ENCODE results near the gene SNRNP35.
"Not testable (repeated sequence)": the region's sequence is repeated elsewhere in the genome, so short reads cannot be mapped to it uniquely, and the experiment has no call there.

The SNRNP35 gene, protein sequence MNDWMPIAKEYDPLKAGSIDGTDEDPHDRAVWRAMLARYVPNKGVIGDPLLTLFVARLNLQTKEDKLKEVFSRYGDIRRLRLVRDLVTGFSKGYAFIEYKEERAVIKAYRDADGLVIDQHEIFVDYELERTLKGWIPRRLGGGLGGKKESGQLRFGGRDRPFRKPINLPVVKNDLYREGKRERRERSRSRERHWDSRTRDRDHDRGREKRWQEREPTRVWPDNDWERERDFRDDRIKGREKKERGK

DNA sequence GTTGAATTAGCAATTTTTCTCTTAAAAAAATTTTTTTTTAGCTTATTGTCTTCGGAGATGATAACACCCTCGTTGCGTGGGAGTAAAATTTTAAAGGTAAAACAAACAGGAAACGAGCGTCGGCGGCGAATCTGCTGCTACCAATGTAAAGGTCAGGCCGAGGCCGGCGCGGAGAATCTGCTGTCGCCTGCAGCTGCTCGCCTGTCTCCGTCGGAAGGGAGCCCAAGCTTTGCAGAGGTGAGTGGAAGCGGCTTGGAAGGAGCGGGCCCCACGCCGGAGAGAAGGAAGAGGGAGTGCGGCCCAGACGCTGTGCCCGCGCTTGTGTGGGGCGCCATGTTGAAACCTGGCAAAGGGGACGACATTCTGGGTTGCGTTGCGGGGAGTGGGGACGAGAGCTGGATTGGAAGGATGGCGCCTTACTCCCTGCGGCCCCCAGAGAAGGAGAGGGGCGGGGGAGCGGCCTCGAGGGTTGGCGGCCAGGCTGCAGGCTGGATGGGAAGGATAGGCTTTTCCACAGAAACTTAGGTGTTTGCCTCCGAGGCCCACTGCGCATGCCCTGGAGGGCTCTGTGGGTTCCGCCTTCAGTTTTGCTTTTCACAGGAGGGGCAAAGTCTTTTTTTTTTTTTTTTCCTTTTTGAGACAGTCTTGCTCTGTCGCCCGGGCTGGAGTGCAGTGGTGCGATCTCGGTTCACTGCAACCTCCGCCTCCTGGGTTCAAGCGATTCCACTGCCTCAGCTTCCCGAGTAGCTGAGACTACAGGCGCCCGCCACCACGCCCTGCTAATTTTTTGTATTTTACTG, at the start of gene SNRNP35:
Gene SNRNP35 (plus strand): TSS at position 160 of the 800 bp plus-strand sequence. CDS start 7,402 bp downstream, outside the sequence.
- peak within 1 kb of the TSS; percentile 99 for H3K27ac ChIP-seq
- POLR2A ChIA-PET (ENCODE audit: low non-redundant PET): interaction anchor here (0.7 kb wide), 1 partner anchor 21 kb away, joined by 7 read pairs; no protein-coding TSS in a partner anchor
- TF ChIP-seq, protein P1, sequence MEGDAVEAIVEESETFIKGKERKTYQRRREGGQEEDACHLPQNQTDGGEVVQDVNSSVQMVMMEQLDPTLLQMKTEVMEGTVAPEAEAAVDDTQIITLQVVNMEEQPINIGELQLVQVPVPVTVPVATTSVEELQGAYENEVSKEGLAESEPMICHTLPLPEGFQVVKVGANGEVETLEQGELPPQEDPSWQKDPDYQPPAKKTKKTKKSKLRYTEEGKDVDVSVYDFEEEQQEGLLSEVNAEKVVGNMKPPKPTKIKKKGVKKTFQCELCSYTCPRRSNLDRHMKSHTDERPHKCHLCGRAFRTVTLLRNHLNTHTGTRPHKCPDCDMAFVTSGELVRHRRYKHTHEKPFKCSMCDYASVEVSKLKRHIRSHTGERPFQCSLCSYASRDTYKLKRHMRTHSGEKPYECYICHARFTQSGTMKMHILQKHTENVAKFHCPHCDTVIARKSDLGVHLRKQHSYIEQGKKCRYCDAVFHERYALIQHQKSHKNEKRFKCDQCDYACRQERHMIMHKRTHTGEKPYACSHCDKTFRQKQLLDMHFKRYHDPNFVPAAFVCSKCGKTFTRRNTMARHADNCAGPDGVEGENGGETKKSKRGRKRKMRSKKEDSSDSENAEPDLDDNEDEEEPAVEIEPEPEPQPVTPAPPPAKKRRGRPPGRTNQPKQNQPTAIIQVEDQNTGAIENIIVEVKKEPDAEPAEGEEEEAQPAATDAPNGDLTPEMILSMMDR (conservative IDR thresholded peaks at IDR 0.05; ENCODE audit: low read depth): no peak
- peak; percentile 52 for DNase-seq (ENCODE audit: low spot score)
- CTCF ChIA-PET: interaction anchor here (0.6 to 0.7 kb wide), 2 partner anchors 36 to 1054 kb away, joined by 3 read pairs; no protein-coding TSS in a partner anchor

DNA sequence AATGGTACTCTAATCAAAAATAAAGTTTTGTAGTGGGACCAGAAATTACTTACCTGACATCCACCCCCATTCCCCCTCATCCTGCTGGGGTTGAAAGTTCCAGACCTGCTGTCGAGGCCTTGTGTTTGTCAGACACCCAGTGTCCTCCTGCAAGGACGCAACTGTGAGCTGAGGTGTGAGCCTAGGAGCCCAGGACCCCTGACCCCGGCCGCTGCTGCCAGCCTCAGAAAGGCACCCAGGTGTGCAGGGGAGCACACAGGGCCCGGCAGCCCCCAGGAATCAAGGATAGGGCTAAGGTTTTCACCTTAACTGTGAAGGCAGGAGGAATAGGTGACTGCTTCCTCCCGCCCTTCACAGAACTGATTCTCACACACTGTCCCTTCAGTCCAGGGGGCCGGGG, 49.3 kb upstream of the SNRNP35 start:
- POLR2A ChIA-PET (ENCODE audit: low non-redundant PET); H3K27ac ChIP-seq; DNase-seq (ENCODE audit: low spot score): not testable (repeated sequence)
- CTCF ChIA-PET: interaction anchor here (0.7 kb wide), 1 partner anchor 12 kb away, joined by 6 read pairs; no protein-coding TSS in a partner anchor

DNA sequence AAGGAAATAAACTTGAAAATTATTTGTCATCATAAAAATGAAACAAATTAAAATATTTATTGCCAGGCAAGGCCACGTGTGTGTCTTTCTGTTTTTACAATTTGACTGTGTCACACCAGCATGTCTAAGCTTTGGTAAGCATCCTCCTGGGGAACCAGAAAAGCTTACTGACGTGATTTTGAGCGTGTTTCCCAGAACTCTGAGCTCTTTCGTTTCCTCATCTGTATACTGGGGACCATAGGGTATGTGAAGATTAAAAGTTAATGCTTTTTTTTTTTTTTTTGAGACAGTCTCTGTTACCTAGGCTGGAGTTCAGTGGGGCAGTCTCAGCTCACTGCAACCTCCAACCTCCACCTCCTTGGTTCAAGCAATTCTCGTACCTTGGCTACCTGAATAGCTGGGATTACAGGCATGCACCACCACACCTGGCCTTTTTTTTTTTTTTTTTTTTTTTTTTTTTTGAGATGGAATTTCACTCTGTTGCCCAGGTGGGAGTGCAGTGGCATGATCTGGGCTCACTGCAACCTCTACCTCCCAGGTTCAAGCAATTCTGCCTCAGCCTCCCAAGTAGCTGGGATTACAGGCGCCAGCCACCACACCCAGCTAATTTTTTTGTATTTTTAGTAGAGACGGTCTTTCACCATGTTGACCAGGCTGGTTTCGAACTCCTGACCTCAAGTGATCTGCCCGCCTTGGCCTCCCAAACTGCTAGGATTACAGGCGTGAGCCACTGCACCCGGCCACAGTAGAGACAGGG, 48.5 kb upstream of the SNRNP35 start:
- POLR2A ChIA-PET (ENCODE audit: low non-redundant PET); DNase-seq (ENCODE audit: low spot score): not testable (repeated sequence)
- H3K27ac ChIP-seq: peak overlapping the region; percentile 17; the same call in 1 of the 2 replicates
- CTCF ChIA-PET: interaction anchor here (0.7 kb wide), 1 partner anchor 11 kb away, joined by 6 read pairs; no protein-coding TSS in a partner anchor

DNA sequence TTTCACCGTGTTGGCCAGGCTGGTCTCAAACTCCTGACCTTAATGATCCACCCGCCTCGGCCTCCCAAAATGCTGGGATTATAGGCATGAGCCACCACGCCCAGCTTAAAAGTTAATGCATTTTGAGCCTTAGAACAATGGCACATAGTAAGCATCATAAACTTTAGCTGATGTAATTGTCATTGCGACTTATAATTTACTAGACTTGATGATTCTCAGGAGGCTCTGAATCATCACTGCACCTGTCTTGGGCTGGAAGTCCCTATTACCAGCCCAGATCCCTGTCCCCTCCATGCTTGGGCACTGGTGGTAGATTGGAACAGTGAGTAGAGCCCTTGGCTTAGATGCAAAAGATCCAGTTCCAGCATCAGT, 47.9 kb upstream of the SNRNP35 start:
- peak overlapping the region; percentile 17; the same call in 1 of the 2 replicates for H3K27ac ChIP-seq
- TF ChIP-seq, protein P1 (conservative IDR thresholded peaks at IDR 0.05; ENCODE audit: low read depth): no peak
- POLR2A ChIA-PET (ENCODE audit: low non-redundant PET): no interaction called here
- no peak for DNase-seq (ENCODE audit: low spot score)
- CTCF ChIA-PET: no interaction called here

DNA sequence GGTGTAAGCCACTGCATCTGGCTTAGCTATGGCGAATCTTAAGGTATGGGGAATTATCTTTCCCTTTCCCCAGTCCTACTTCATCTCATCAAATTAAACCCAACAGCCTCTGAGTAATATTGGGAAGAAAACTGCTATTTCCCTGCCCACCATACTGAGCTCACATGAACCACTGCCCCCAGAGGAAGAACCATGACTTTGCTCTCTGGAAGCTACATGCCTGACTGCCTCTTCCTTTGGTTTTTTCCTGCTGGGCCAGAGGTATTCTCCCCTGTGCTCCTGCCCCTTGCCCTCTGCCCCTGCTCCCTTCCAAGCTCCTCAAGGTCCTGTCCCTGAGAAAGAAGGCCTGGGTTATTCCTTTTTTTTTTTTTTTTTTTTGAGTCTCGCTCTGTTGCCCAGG, 36.6 kb upstream of the SNRNP35 start:
- DNase-seq (ENCODE audit: low spot score): no peak
- POLR2A ChIA-PET (ENCODE audit: low non-redundant PET): interaction anchor here (0.6 kb wide), 1 partner anchor 16 kb away, joined by 8 read pairs; no protein-coding TSS in a partner anchor

DNA sequence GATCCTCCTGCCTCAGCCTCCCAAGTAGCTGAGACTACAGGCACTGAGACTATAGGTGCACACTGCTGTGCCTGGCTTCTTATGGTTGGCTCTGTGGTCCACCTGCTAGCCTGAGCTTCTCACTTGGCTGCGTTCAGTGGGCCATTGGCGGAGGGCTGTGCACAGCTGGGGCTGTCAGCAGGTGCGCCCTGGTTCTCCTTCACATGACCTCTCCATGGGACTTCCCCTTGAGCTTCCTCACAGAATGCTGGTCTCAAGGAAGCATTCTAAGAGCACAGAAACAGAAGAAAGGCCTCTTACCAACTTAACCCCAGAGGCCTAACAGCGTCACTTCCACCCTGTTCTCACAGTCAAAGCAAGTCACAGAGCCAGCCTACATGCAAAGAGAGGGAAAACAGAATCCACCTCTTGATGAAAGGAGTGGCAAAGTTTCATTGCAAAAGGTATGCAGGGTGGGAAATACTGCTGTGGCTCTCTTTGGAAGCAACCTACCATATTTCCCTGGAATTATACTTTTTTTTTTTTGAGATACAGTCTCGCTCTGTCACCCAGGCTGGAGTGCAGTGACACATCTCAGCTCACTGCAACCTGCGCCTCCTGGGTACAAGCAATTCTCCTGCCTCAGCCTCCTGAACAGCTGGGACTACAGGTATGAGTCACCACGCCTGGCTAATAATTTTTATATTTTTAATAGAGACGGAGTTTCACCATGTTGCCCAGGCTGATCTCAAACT, 30.7 kb upstream of the SNRNP35 start:
- H3K27ac ChIP-seq: no peak overlapping the region
- CTCF ChIA-PET: no interaction called here
- TF ChIP-seq, protein P1 (conservative IDR thresholded peaks at IDR 0.05; ENCODE audit: low read depth): no peak
- POLR2A ChIA-PET (ENCODE audit: low non-redundant PET): no interaction called here
- DNase-seq (ENCODE audit: low spot score): no peak

More for the DNA sequence above, 36.6 kb upstream of the SNRNP35 start:
- no peak overlapping the region for H3K27ac ChIP-seq
- TF ChIP-seq, protein P1 (conservative IDR thresholded peaks at IDR 0.05; ENCODE audit: low read depth): no peak
- CTCF ChIA-PET: interaction anchor here (0.6 to 1.5 kb wide), 2 partner anchors 12 to 17 kb away, joined by 3 to 6 read pairs; no protein-coding TSS in a partner anchor

Measured in RWPE1 (cell line).